HG02885 (cell line): ENCODE data around the gene IFT43.

Experiments used
- ATAC-seq: cut with Tn5 transposase; IDR thresholded peaks from one replicate; pipeline ENCODE4 v1.9.1; 2021; ENCODE audit warnings: mild to moderate bottlenecking; ENCODE audit not compliant: unreplicated experiment, poor library complexity

IFT43 gene

GRCh38 chr14:76101391-76102379, 116.1 kb downstream of the IFT43 start:
- no peak for ATAC-seq

GRCh38 chr14:76104802-76105355, 119.3 kb downstream of the IFT43 start:
- ATAC-seq, result no peak

DNA sequence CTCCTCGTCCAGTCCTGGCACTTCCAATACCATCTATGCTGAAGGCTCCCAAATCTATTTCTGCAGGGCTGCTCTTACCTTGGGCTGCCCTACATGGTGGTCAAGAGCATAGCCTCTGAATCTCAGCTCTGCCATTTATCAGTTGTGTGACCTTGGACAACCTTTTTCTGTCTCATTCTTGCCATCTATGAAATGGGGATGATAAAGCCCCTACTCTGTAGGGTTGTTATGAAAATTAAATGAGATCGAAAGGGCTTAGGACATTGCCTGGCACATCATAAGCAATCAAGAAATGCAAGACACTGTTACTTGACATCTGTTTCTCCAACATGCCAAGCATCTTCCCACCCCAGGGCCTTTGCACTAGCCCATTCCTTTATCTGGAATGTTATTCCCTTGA, 120.6 kb downstream of the IFT43 start:
- ATAC-seq, result no peak

DNA sequence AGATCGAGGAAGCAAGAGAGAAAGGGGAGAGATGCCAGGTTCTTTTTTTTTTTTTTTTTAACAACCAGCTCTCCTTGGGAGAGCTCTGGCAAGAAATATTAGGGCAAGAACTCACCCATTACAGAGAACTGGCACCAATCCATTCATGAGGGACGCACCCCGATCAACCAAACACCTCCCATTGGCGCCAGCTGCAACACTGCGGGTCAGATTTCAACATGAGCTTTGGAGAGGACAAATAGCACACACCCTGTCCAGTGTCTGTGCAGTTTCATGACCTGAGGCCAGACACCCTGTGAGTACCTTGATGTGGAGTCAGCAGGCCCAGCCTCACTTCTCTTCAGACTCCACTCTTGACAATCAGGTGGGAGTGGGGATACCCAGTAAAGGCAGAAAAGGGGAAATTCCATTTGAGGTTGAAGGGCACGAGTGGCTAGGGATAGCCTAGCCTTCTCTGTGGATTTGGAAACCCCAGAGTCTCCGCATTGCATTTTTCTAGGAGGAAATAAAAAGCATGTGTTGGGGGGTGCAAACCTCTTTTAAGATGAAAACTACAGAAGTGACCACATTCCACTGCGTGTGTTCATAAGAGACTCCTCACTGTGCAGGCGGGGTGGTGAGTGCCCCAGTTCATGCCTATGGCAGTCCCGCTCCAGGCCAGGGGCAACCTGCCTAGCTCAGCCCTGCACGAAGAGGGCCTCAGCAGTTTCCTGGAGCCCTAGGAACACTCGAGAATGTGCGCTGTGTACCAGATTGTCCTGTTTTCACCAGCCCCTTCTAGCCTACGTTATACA, 123.7 kb downstream of the IFT43 start:
- no peak for ATAC-seq

DNA sequence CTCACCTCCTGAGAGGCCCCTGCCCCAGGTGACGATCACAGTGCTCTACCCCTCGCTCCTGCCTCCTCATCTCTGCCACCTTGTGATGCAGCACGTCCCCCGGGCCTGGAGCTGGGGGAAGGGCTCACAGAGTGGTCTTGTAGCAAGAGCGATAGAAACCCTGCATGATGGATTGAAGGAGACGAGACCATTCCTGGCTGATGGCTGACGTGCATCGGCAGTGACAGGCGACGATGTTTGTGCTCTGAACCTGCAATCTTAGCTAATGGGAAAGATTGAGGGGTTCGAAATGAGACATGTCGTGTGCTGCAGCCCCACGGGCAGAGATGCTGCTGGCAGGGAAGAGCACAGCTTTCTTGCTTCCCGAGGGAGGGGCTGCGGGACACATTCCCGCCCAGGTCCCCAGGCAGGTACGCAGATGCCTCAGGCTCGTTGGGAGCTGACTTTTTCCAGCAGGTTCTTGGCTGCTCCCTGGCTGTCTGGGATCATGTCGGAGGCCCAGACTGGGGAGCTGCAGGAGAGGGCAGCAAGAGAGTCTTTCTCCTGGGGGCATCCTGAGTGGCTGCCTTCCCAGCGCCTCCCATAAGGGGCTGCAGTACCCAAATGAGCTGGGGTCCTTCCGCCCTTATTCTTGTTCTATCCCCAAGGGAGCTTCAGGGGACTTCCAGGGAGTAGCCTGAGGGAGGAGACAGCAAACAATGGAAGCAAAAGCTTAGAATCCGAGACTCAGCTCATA, 127.5 kb downstream of the IFT43 start:
- no peak for ATAC-seq

DNA sequence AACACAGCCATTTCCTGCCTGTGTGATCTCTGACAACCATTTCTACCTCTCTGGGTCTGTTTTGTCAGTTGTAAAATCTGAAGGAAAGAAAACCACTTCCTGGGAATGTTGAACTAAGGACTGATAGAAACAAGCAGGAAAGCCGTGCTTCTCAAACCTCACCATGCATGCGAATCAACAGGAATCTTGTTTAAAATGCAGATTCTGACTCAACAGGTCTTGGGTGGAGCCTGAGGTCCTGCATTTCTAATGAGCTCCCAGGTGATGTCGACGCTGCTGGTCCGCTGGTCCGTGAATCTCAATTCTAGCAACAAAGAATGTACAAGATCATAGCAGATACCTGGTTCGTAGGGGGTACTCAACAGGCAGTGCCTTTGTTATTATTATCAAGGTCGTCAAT, 128.1 kb downstream of the IFT43 start:
- no peak for ATAC-seq

- ATAC-seq, result no peak
Measured at GRCh38 chr14:76115010-76115422, 129.5 kb downstream of the IFT43 start.

DNA sequence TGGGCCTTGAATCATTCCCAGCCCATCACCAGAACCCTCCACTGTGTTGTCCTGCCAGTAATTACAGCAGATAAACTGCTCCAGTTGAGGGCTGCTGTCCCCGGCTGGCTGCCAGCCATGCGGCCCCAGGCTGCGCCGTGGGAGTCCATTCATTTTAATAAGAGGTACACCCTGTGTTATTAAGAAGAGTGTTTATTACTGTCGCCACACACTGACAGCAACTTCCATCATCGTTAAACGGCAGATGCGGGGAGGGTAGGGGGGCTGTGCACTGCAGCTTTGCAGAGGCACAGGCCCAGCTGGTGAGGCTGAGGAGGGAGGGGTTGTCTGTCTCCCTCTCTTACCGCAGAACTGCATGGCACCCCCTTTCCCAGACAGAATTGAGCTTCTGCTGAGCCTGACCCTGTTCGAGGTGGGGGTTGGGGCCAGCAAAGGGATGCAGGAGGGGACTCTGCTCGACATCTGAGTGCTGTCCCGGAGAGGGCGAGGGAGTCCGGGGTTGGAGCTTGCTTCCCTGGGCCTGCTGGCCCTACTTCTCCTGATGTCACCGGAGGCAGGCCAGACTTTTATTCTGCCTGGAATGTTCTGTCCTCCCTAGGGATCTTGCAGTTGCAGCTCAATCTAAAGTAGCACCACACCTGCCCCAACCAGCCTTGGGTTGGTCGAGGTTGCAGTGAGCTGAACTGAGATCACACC, 132.4 kb downstream of the IFT43 start:
- no peak for ATAC-seq

GRCh38 chr14:76118594-76118993, 133.0 kb downstream of the IFT43 start:
- ATAC-seq, result no peak

DNA sequence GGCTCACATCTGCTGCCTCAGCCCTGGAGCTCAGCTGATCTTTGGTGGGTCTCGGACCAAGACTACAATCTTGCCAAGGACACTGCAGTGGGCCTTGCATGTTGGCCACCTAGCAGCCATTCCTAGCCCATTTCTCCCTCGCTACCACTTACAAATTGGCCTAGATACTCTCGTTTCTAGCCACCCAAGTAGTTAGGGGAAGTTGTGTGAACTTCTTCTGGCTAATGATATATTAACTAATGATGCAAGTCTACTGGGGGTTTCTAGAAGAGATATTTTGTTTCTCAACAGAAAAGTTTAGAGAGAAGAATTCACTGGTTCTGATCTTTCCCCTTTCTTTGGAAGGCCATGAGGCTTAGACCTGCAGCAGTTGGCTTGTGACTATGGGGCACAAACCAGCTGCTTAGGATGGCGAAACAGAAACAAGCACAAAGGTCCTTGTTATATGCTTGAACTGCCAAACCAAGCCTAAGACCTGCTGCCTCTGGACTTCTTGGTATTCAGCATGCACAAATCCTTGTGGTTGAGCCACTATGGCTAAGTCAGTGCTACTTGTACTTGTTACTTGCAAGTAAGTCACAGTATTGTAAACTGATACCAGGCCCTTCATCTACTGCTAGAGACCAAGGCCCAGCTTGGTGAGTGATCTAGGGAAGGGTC, 135.7 kb downstream of the IFT43 start:
- ATAC-seq, result no peak

DNA sequence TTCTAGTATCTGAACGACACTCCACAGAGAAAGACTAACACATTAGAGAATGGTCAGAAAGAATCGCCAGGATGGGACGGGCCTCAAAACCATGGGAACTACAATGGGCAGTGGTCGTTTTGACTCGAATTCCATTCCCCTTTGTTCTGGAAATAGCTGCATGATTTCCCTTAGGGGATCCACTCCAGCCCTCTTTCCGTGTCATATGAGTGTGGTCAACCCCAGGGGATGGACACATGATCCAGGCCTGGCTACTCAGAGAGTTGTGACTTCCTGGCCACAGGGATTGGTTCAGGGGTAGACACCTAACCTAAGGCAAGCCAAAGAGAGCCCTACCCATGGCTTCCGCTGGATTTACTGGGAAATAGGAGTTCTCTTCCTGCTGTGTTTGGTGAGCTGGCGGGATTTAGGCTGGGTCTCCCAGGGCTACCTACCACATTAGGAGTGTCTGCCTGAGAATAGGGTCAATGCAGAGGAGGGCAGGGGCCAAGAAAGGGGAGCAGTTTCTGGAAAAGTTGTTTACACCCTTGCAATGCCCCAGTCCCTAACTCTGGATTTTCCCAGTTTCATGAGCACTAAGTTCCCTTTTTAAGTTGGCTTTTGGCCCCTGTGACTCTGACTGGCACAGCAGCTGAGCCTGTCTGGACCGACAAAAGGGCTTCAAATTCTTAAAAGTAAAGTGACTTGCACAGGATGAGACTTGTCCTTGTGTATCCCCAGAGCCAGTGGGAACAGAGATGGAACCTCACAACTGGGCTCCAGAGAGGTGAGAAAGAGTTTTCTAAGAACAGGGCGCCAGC, 138.1 kb downstream of the IFT43 start:
- ATAC-seq, result no peak

DNA sequence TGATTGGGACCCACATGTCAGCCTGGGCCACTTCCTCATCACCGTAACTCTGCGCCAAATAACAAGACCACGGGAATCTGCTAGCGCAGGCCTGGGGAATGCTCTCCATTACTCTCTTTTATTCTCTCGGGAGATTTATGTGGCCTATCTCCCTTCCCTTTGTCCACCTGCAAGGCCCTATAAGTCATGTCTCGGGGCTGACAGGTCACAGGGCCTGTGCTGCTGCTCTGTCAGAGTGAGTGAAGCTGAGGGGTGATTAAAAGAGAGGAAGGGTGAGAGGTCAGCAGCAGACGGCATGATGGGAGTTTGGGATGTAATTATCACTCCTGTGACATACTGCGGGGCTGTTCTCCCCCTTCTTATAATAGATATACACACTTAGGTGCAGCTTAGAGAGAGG, 139.9 kb downstream of the IFT43 start:
- ATAC-seq, result no peak

- ATAC-seq, result no peak
Measured at GRCh38 chr14:76126076-76126475, 140.5 kb downstream of the IFT43 start.

DNA sequence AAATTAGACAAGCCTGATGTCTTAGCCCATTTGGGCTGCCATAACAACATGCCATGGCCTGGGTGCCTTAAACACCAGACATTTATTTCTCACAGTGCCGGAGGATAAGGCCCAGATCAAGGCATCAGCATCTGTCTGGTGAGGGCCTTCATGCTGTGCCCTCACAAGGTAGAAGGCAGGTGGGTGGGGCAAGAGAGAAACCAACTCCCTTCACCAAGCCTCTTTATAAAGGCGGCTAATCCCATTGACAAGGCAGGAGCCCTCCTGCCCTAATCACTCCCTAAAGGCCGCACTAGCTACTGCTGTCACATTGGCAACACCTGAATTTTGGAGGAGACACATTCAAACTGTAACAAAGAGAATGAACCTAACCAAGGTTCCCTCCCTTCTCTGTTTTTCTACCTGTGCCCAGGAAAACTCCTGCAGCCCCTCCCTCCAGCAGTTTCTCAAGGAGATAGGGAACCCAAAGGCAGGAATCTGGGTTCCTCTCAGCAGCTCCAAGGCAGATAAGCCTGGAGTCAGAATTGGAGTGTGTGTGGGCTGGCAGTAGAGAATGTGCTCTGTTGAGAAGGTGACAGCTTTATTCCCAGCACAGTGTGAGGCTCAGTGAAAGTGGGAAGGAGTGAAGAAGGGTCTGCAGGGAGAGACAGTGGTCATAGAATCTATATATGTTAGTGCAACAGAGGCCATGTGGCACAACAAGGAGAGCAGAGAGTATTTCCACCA, 144.5 kb downstream of the IFT43 start:
- ATAC-seq, result no peak

GRCh38 chr14:76131071-76131965, 145.8 kb downstream of the IFT43 start:
- no peak for ATAC-seq

- ATAC-seq, result no peak
Measured at GRCh38 chr14:76133103-76133502, 147.5 kb downstream of the IFT43 start.
